Measurements from ENCODE around the gene ASXL2.

GRCh38 chr2:25701801-25702200 is 176.5 kb downstream of the ASXL2 start:
- TF ChIP-seq CTCF (IDR thresholded peaks at IDR 0.05; ENCODE audit: insufficient read depth, low read length, poor library complexity, severe bottlenecking) (no peak), EZH2phosphoT487 (conservative IDR thresholded peaks at IDR 0.05; ENCODE audit: low read length) (no peak)
